GM21360 (cell line): ENCODE data around the gene RAPGEF5.

Source experiments
- ATAC-seq: cut with Tn5 transposase; IDR thresholded peaks from one replicate; pipeline ENCODE4 v1.9.1; 2021; ENCODE audit warnings: mild to moderate bottlenecking, moderate library complexity; ENCODE audit not compliant: unreplicated experiment

The RAPGEF5 gene

GRCh38 chr7:22129166-22129565 is 227.8 kb downstream of the RAPGEF5 start:
- ATAC-seq = no peak

- ATAC-seq = no peak
These were observed 228.4 kb downstream of the RAPGEF5 start for GRCh38 chr7:22128528-22128920.

GRCh38 chr7:22127835-22128527 is 229.0 kb downstream of the RAPGEF5 start:
- ATAC-seq = no peak

- ATAC-seq = no peak
These were observed 231.5 kb downstream of the RAPGEF5 start for GRCh38 chr7:22125436-22125835.

GRCh38 chr7:22124941-22125340 is 232.0 kb downstream of the RAPGEF5 start:
- no peak for ATAC-seq

- no peak for ATAC-seq
These were observed 233.8 kb downstream of the RAPGEF5 start for GRCh38 chr7:22123139-22123538.

- ATAC-seq = no peak
These were observed 235.1 kb downstream of the RAPGEF5 start for GRCh38 chr7:22121702-22122474.

GRCh38 chr7:22120391-22121053 is 236.4 kb downstream of the RAPGEF5 start:
- ATAC-seq = no peak

- no peak for ATAC-seq
These were observed 239.7 kb downstream of the RAPGEF5 start for GRCh38 chr7:22117222-22117621.

GRCh38 chr7:22116451-22117030 is 240.4 kb downstream of the RAPGEF5 start:
- ATAC-seq = no peak

GRCh38 chr7:22115689-22116088 is 241.3 kb downstream of the RAPGEF5 start:
- no peak for ATAC-seq

- no peak for ATAC-seq
These were observed 242.4 kb downstream of the RAPGEF5 start for GRCh38 chr7:22114440-22114981.

GRCh38 chr7:22113041-22113440 is 243.9 kb downstream of the RAPGEF5 start:
- no peak for ATAC-seq

- ATAC-seq = no peak
These were observed 245.3 kb downstream of the RAPGEF5 start for GRCh38 chr7:22111661-22112060.

- ATAC-seq = no peak
These were observed 246.1 kb downstream of the RAPGEF5 start for GRCh38 chr7:22110881-22111280.

- peak; percentile 81 for ATAC-seq
These were observed 246.6 kb downstream of the RAPGEF5 start for GRCh38 chr7:22110227-22110839.

- ATAC-seq = no peak
These were observed 247.2 kb downstream of the RAPGEF5 start for GRCh38 chr7:22109761-22110160.

- no peak for ATAC-seq
These were observed 248.7 kb downstream of the RAPGEF5 start for GRCh38 chr7:22108151-22108845.

- ATAC-seq = no peak
These were observed 251.4 kb downstream of the RAPGEF5 start for GRCh38 chr7:22105550-22105949.
